Activated CD4-positive, alpha-beta T cell treated with anti-CD3 and anti-CD28 coated beads, Interleukin-2, amount 50 U/mL, for 4 hours (primary cell): Measurements from ENCODE around the gene LDLRAD3.

Source experiments
- DNase-seq, 2 experiments: peaks; one replicate each; pipeline ENCODE4 v3.0.0-alpha.2; 2020

The LDLRAD3 gene

GRCh38 chr11:36078686-36079055, 134.8 kb downstream of the LDLRAD3 start:
- no peak for DNase-seq

GRCh38 chr11:36079878-36080675, 136.2 kb downstream of the LDLRAD3 start:
- no peak for DNase-seq

- DNase-seq, result no peak
These were observed 137.5 kb downstream of the LDLRAD3 start for GRCh38 chr11:36081274-36081945.

GRCh38 chr11:36086366-36086765, 142.5 kb downstream of the LDLRAD3 start:
- no peak for DNase-seq

GRCh38 chr11:36088266-36088972, 144.6 kb downstream of the LDLRAD3 start:
- DNase-seq, result no peak

- DNase-seq, result no peak
These were observed 146.1 kb downstream of the LDLRAD3 start for GRCh38 chr11:36089920-36090319.

GRCh38 chr11:36090356-36091109, 146.7 kb downstream of the LDLRAD3 start:
- DNase-seq, result no peak

GRCh38 chr11:36091256-36091811, 147.5 kb downstream of the LDLRAD3 start:
- no peak for DNase-seq

- no peak for DNase-seq
These were observed 148.6 kb downstream of the LDLRAD3 start for GRCh38 chr11:36092314-36093030.

- DNase-seq, result no peak
These were observed 149.7 kb downstream of the LDLRAD3 start for GRCh38 chr11:36093548-36093947.

GRCh38 chr11:36094164-36094563, 150.3 kb downstream of the LDLRAD3 start:
- no peak for DNase-seq

GRCh38 chr11:36095716-36096115, 151.9 kb downstream of the LDLRAD3 start:
- DNase-seq, result no peak

- no peak for DNase-seq
These were observed 153.4 kb downstream of the LDLRAD3 start for GRCh38 chr11:36097219-36097650.

- DNase-seq, result no peak
These were observed 154.2 kb downstream of the LDLRAD3 start for GRCh38 chr11:36098087-36098486.

- no peak for DNase-seq
These were observed 155.1 kb downstream of the LDLRAD3 start for GRCh38 chr11:36098853-36099375.

- no peak for DNase-seq
These were observed 157.6 kb downstream of the LDLRAD3 start for GRCh38 chr11:36101466-36101865.

GRCh38 chr11:36102868-36103267, 159.0 kb downstream of the LDLRAD3 start:
- no peak for DNase-seq

- DNase-seq, result no peak
These were observed 160.2 kb downstream of the LDLRAD3 start for GRCh38 chr11:36103933-36104530.

- no peak for DNase-seq
These were observed 160.8 kb downstream of the LDLRAD3 start for GRCh38 chr11:36104660-36104992.

GRCh38 chr11:36105743-36106581, 162.1 kb downstream of the LDLRAD3 start:
- no peak for DNase-seq
